ENCODE results near the gene DHDH. TPM values are rescaled to one million over a fixed set of nuclear protein-coding genes. Genes with fewer than 3 reads are reported as not detected.

Gene DHDH
- total and polyA plus RNA-seq, 2 experiments from 2014 or later: 0.69 to 4.7 TPM

DNA sequence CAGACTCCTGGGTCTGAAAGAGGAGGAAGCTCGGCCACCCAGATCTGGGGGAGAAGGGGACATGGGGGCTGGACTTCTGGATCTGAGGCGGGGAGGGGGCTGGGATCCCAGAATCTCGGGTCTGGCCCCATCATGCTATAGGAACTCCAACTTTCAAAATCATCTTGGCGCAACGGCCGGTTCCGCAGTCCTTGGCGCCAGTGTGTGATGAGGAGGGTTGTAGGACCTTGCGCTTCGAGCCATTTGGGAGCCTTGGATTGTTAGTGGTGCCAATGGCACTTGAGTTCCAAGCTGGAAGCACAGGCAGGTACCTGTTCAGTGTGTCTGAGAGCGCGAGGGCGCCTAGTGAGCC lies 60.5 kb downstream of the DHDH start:
- peaks cover 15% of the 10 kb centered on the region for H3K27me3 Mint-ChIP-seq (ENCODE audit: insufficient read depth, low read depth, poor library complexity)
- Histone ChIP-seq H3K9me2 (ENCODE audit: insufficient read depth) (no peaks in the 10 kb centered on the region), H3K79me2 (replicated peaks; ENCODE audit: insufficient read depth) (peaks cover 65% of the 10 kb centered on the region), H3K27ac (ENCODE audit: low read depth) (no peak overlapping the region), H3K27me3 (ENCODE audit: insufficient read depth) (no peaks in the 10 kb centered on the region), H3K4me2 (peak overlapping the region; percentile 96), H2AFZ (no peak overlapping the region), H4K20me1 (replicated peaks; ENCODE audit: insufficient read depth) (peaks cover 9% of the 10 kb centered on the region; the same call in 1 of the 2 replicates), H3F3A (replicated peaks; ENCODE audit: low read depth) (0 out of 2 replicates have a peak, but pooled peaks cover 7% of the 10 kb centered on the region), H3K4me1 (ENCODE audit: insufficient read depth) (peaks cover 13% of the 10 kb centered on the region; the same call in 1 of the 2 replicates), H3K36me3 (ENCODE audit: insufficient read depth) (no peaks in the 10 kb centered on the region), H3K4me3 (peak overlapping the region; percentile 100)
- peaks cover 21% of the 10 kb centered on the region for H3K36me3 Mint-ChIP-seq (ENCODE audit: low read depth)
- peak overlapping the region; percentile 96 for H3K4me3 Mint-ChIP-seq
- DNase-seq (ENCODE audit: low spot score) (no peak), ATAC-seq (no peak)
- TF ChIP-seq JUNB (IDR thresholded peaks at IDR 0.05; ENCODE audit: unreplicated experiment) (no peak), EZH2 (IDR thresholded peaks at IDR 0.05; ENCODE audit: low read depth, unreplicated experiment) (no peak), ZNF462 (CRISPR knock-in tag; IDR thresholded peaks at IDR 0.05) (no peak), CREB1 (CRISPR knock-in tag; IDR thresholded peaks at IDR 0.05; ENCODE audit: low read depth) (no peak)
- H3K27ac Mint-ChIP-seq: peak overlapping the region; percentile 98
- peaks cover 31% of the 10 kb centered on the region for H3K4me1 Mint-ChIP-seq
- no peaks in the 10 kb centered on the region for H3K9me3 Mint-ChIP-seq

Small RNA genes within 50 kb of the gene (small RNA-seq; reads per million reads assigned to genes)
- gene AC026803.1 (ENCODE audit: low replicate concordance): not detected

Other genes with a start within 250 kb of the DHDH start
Only the 30 nearest of the 31 such genes appear.
- 0.39 and 1.9 TPM in 2 replicates for gene MAMSTR, start 214.0 kb upstream of the DHDH start, total RNA-seq (2014; rRNA removed; shearing (Covaris generic))
- gene MAMSTR, start 214.0 kb upstream of the DHDH start, polyA plus RNA-seq (2016; fragmentation: Nextera tagmentation; extraction: Ambion mirVana): 2.0 and 2.5 TPM in 2 replicates
- gene RASIP1, start 193.1 kb upstream of the DHDH start, total RNA-seq (2014; rRNA removed; shearing (Covaris generic)): 14.8 and 18.0 TPM in 2 replicates
- gene RASIP1, start 193.1 kb upstream of the DHDH start, polyA plus RNA-seq (2016; fragmentation: Nextera tagmentation; extraction: Ambion mirVana): 9.2 and 11.2 TPM in 2 replicates
- 1.7 and 3.5 TPM in 2 replicates for gene IZUMO1, start 186.8 kb upstream of the DHDH start, total RNA-seq (2014; rRNA removed; shearing (Covaris generic))
- gene IZUMO1, start 186.8 kb upstream of the DHDH start, polyA plus RNA-seq (2016; fragmentation: Nextera tagmentation; extraction: Ambion mirVana): 1.2 and 1.3 TPM in 2 replicates
- gene FUT1, start 181.1 kb upstream of the DHDH start, total RNA-seq (2014; rRNA removed; shearing (Covaris generic)): 20.3 and 20.8 TPM in 2 replicates
- 4.4 and 4.7 TPM in 2 replicates for gene FUT1, start 181.1 kb upstream of the DHDH start, polyA plus RNA-seq (2016; fragmentation: Nextera tagmentation; extraction: Ambion mirVana)
- gene FGF21, start 178.2 kb upstream of the DHDH start, total RNA-seq (2014; rRNA removed; shearing (Covaris generic)): 1.3 TPM in 1 of 2 replicates, not detected in the other
- 0.78 and 1.1 TPM in 2 replicates for gene FGF21, start 178.2 kb upstream of the DHDH start, polyA plus RNA-seq (2016; fragmentation: Nextera tagmentation; extraction: Ambion mirVana)
- 30.6 and 53.5 TPM in 2 replicates for gene BCAT2, start 122.7 kb upstream of the DHDH start, total RNA-seq (2014; rRNA removed; shearing (Covaris generic))
- gene BCAT2, start 122.7 kb upstream of the DHDH start, polyA plus RNA-seq (2016; fragmentation: Nextera tagmentation; extraction: Ambion mirVana): 30.4 and 35.8 TPM in 2 replicates
- gene HSD17B14, start 97.2 kb upstream of the DHDH start, total RNA-seq (2014; rRNA removed; shearing (Covaris generic)): 5.0 and 8.4 TPM in 2 replicates
- gene HSD17B14, start 97.2 kb upstream of the DHDH start, polyA plus RNA-seq (2016; fragmentation: Nextera tagmentation; extraction: Ambion mirVana): 11.6 and 11.7 TPM in 2 replicates
- 12.3 and 15.1 TPM in 2 replicates for gene PLEKHA4, start 65.1 kb upstream of the DHDH start, total RNA-seq (2014; rRNA removed; shearing (Covaris generic))
- 10.9 and 12.2 TPM in 2 replicates for gene PLEKHA4, start 65.1 kb upstream of the DHDH start, polyA plus RNA-seq (2016; fragmentation: Nextera tagmentation; extraction: Ambion mirVana)
- 14.5 and 15.8 TPM in 2 replicates for gene PPP1R15A, start 61.3 kb upstream of the DHDH start, total RNA-seq (2014; rRNA removed; shearing (Covaris generic))
- gene PPP1R15A, start 61.3 kb upstream of the DHDH start, polyA plus RNA-seq (2016; fragmentation: Nextera tagmentation; extraction: Ambion mirVana): 14.0 and 14.4 TPM in 2 replicates
- gene TULP2, start 35.0 kb upstream of the DHDH start, total RNA-seq (2014; rRNA removed; shearing (Covaris generic)): 0.12 and 0.42 TPM in 2 replicates
- gene TULP2, start 35.0 kb upstream of the DHDH start, polyA plus RNA-seq (2016; fragmentation: Nextera tagmentation; extraction: Ambion mirVana): 1.1 and 1.9 TPM in 2 replicates
- 142 and 163 TPM in 2 replicates for gene NUCB1, start 33.4 kb upstream of the DHDH start, total RNA-seq (2014; rRNA removed; shearing (Covaris generic))
- 57.1 and 64.9 TPM in 2 replicates for gene NUCB1, start 33.4 kb upstream of the DHDH start, polyA plus RNA-seq (2016; fragmentation: Nextera tagmentation; extraction: Ambion mirVana)
- 184 and 261 TPM in 2 replicates for gene BAX, start 21.2 kb downstream of the DHDH start, total RNA-seq (2014; rRNA removed; shearing (Covaris generic))
- 168 and 179 TPM in 2 replicates for gene BAX, start 21.2 kb downstream of the DHDH start, polyA plus RNA-seq (2016; fragmentation: Nextera tagmentation; extraction: Ambion mirVana)
- 1,625 and 2,064 TPM in 2 replicates for gene FTL, start 31.6 kb downstream of the DHDH start, total RNA-seq (2014; rRNA removed; shearing (Covaris generic))
- gene FTL, start 31.6 kb downstream of the DHDH start, polyA plus RNA-seq (2016; fragmentation: Nextera tagmentation; extraction: Ambion mirVana): 5,278 and 5,436 TPM in 2 replicates
- 23.1 and 28.9 TPM in 2 replicates for gene GYS1, start 59.6 kb downstream of the DHDH start, total RNA-seq (2014; rRNA removed; shearing (Covaris generic))
- gene GYS1, start 59.6 kb downstream of the DHDH start, polyA plus RNA-seq (2016; fragmentation: Nextera tagmentation; extraction: Ambion mirVana): 15.9 and 19.9 TPM in 2 replicates
- gene RUVBL2, start 60.2 kb downstream of the DHDH start, total RNA-seq (2014; rRNA removed; shearing (Covaris generic)): 222 and 252 TPM in 2 replicates
- 194 and 196 TPM in 2 replicates for gene RUVBL2, start 60.2 kb downstream of the DHDH start, polyA plus RNA-seq (2016; fragmentation: Nextera tagmentation; extraction: Ambion mirVana)
- 1.9 TPM in 1 of 2 replicates, not detected in the other for gene LHB, start 83.4 kb downstream of the DHDH start, total RNA-seq (2014; rRNA removed; shearing (Covaris generic))
- 0.76 TPM in 1 of 2 replicates, not detected in the other for gene LHB, start 83.4 kb downstream of the DHDH start, polyA plus RNA-seq (2016; fragmentation: Nextera tagmentation; extraction: Ambion mirVana)
- gene CGB3, start 90.6 kb downstream of the DHDH start, total RNA-seq (2014; rRNA removed; shearing (Covaris generic)): not detected in 2 replicates
- gene CGB3, start 90.6 kb downstream of the DHDH start, polyA plus RNA-seq (2016; fragmentation: Nextera tagmentation; extraction: Ambion mirVana): not detected in 2 replicates
- not detected in 2 replicates for gene CGB2, start 98.2 kb downstream of the DHDH start, total RNA-seq (2014; rRNA removed; shearing (Covaris generic))
- 0.57 TPM in 1 of 2 replicates, not detected in the other for gene CGB2, start 98.2 kb downstream of the DHDH start, polyA plus RNA-seq (2016; fragmentation: Nextera tagmentation; extraction: Ambion mirVana)
- 0.52 TPM in 1 of 2 replicates, not detected in the other for gene CGB1, start 103.2 kb downstream of the DHDH start, total RNA-seq (2014; rRNA removed; shearing (Covaris generic))
- not detected in 2 replicates for gene CGB1, start 103.2 kb downstream of the DHDH start, polyA plus RNA-seq (2016; fragmentation: Nextera tagmentation; extraction: Ambion mirVana)
- gene CGB5, start 110.1 kb downstream of the DHDH start, total RNA-seq (2014; rRNA removed; shearing (Covaris generic)): not detected in 2 replicates
- gene CGB5, start 110.1 kb downstream of the DHDH start, polyA plus RNA-seq (2016; fragmentation: Nextera tagmentation; extraction: Ambion mirVana): not detected in 2 replicates
- gene CGB8, start 115.4 kb downstream of the DHDH start, total RNA-seq (2014; rRNA removed; shearing (Covaris generic)): not detected in 2 replicates
- gene CGB8, start 115.4 kb downstream of the DHDH start, polyA plus RNA-seq (2016; fragmentation: Nextera tagmentation; extraction: Ambion mirVana): not detected in 2 replicates
- gene CGB7, start 124.0 kb downstream of the DHDH start, total RNA-seq (2014; rRNA removed; shearing (Covaris generic)): 0.97 and 1.0 TPM in 2 replicates
- 0.32 and 0.66 TPM in 2 replicates for gene CGB7, start 124.0 kb downstream of the DHDH start, polyA plus RNA-seq (2016; fragmentation: Nextera tagmentation; extraction: Ambion mirVana)
- 0.39 and 0.94 TPM in 2 replicates for gene NTF4, start 131.1 kb downstream of the DHDH start, total RNA-seq (2014; rRNA removed; shearing (Covaris generic))
- 2.7 TPM in 2 replicates for gene NTF4, start 131.1 kb downstream of the DHDH start, polyA plus RNA-seq (2016; fragmentation: Nextera tagmentation; extraction: Ambion mirVana)
- gene KCNA7, start 139.0 kb downstream of the DHDH start, total RNA-seq (2014; rRNA removed; shearing (Covaris generic)): not detected in 2 replicates
- 0.08 and 0.14 TPM in 2 replicates for gene KCNA7, start 139.0 kb downstream of the DHDH start, polyA plus RNA-seq (2016; fragmentation: Nextera tagmentation; extraction: Ambion mirVana)
- gene SNRNP70, start 151.8 kb downstream of the DHDH start, total RNA-seq (2014; rRNA removed; shearing (Covaris generic)): 349 and 361 TPM in 2 replicates
- gene SNRNP70, start 151.8 kb downstream of the DHDH start, polyA plus RNA-seq (2016; fragmentation: Nextera tagmentation; extraction: Ambion mirVana): 229 and 243 TPM in 2 replicates
- 1.2 and 7.8 TPM in 2 replicates for gene LIN7B, start 180.7 kb downstream of the DHDH start, total RNA-seq (2014; rRNA removed; shearing (Covaris generic))
- 8.6 and 10.5 TPM in 2 replicates for gene LIN7B, start 180.7 kb downstream of the DHDH start, polyA plus RNA-seq (2016; fragmentation: Nextera tagmentation; extraction: Ambion mirVana)
- gene C19orf73, start 185.4 kb downstream of the DHDH start, total RNA-seq (2014; rRNA removed; shearing (Covaris generic)): 2.6 and 8.1 TPM in 2 replicates
- gene C19orf73, start 185.4 kb downstream of the DHDH start, polyA plus RNA-seq (2016; fragmentation: Nextera tagmentation; extraction: Ambion mirVana): 8.0 and 9.1 TPM in 2 replicates
- 22.6 and 29.7 TPM in 2 replicates for gene PPFIA3, start 185.8 kb downstream of the DHDH start, total RNA-seq (2014; rRNA removed; shearing (Covaris generic))
- 21.3 and 25.4 TPM in 2 replicates for gene PPFIA3, start 185.8 kb downstream of the DHDH start, polyA plus RNA-seq (2016; fragmentation: Nextera tagmentation; extraction: Ambion mirVana)
- gene HRC, start 221.7 kb downstream of the DHDH start, total RNA-seq (2014; rRNA removed; shearing (Covaris generic)): 1.4 and 1.9 TPM in 2 replicates
- 2.0 and 2.5 TPM in 2 replicates for gene HRC, start 221.7 kb downstream of the DHDH start, polyA plus RNA-seq (2016; fragmentation: Nextera tagmentation; extraction: Ambion mirVana)
- 11.6 and 16.5 TPM in 2 replicates for gene TRPM4, start 224.1 kb downstream of the DHDH start, total RNA-seq (2014; rRNA removed; shearing (Covaris generic))
- 25.7 and 30.4 TPM in 2 replicates for gene TRPM4, start 224.1 kb downstream of the DHDH start, polyA plus RNA-seq (2016; fragmentation: Nextera tagmentation; extraction: Ambion mirVana)

Data from GM23338 (cell line).